Measurements from ENCODE around the gene AKR7A2. TPM values are rescaled to one million over a fixed set of nuclear protein-coding genes. Genes with fewer than 3 reads are reported as not detected.
"Not testable (repeated sequence)": the region's sequence is repeated elsewhere in the genome, so short reads cannot be mapped to it uniquely, and the experiment has no call there.

AKR7A2 gene
- total RNA-seq, 4 donors from 2014 or later, result 45.2 to 68.2 (median 59.6) TPM

DNA sequence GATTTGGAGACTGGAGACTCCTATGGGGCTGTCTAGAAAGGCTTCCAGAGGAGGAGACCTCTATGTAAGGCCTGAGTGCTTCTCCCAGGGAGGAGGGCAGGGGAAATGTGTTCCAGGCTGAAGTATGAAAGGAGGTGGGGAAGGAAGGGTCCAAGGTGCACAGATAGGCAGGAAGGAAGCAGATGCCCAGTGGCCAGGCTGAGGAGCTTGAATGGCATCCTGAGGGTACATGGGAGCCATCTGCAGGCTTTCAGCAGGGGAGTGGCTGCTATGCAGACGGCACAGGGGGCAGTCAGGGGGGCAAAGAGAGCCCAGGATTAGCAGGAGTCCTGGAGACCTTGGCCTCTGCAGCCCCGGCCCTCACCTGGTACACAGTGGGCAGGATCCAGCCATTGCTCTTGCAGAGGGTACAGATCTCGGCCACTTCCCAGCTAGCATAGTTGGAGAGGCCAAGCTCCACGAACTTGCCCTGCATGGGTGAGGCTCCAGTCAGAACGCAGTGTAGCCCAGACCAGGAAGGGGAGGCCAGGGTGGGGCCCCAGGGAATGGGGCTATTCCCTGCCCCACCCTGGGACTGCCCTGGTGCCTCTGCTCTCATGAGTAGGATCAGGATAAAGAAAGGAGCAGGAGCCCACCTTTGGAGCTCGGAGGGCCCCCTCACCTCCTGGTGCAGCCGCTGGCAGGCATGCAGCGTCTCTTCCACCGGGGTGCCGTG lies 4.0 kb downstream of the AKR7A2 start:
- H3K27ac ChIP-seq (replicated peaks in 1 of 4), result no peak overlapping the region
- H3K4me3 ChIP-seq, result no peak overlapping the region
- no peaks in the 10 kb centered on the region for H3K27me3 ChIP-seq
- intact Hi-C loops (cut with DNase I), result loop anchor here (10.0 kb wide), 1 partner anchor 53 kb away; the partner anchor contains the start of genes EMC1 and MRTO4
- peaks cover 11 to 31% (median 23%) of the 10 kb centered on the region in 4 donors for H3K4me1 ChIP-seq
- H3K9me3 ChIP-seq, result no peaks in the 10 kb centered on the region
- no peak for DNase-seq (ENCODE audit: extremely low spot score)
- no peak for TF ChIP-seq EP300 (IDR thresholded peaks at IDR 0.05)
- no peak for TF ChIP-seq POLR2AphosphoS5 (IDR thresholded peaks at IDR 0.05)
- TF ChIP-seq, protein P1, sequence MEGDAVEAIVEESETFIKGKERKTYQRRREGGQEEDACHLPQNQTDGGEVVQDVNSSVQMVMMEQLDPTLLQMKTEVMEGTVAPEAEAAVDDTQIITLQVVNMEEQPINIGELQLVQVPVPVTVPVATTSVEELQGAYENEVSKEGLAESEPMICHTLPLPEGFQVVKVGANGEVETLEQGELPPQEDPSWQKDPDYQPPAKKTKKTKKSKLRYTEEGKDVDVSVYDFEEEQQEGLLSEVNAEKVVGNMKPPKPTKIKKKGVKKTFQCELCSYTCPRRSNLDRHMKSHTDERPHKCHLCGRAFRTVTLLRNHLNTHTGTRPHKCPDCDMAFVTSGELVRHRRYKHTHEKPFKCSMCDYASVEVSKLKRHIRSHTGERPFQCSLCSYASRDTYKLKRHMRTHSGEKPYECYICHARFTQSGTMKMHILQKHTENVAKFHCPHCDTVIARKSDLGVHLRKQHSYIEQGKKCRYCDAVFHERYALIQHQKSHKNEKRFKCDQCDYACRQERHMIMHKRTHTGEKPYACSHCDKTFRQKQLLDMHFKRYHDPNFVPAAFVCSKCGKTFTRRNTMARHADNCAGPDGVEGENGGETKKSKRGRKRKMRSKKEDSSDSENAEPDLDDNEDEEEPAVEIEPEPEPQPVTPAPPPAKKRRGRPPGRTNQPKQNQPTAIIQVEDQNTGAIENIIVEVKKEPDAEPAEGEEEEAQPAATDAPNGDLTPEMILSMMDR (IDR thresholded peaks at IDR 0.05), result no peak
- TF ChIP-seq POLR2A (IDR thresholded peaks at IDR 0.05; ENCODE audit: low read depth), result no peak
- H3K36me3 ChIP-seq, result peaks cover 21 to 58% (median 56%) of the 10 kb centered on the region in 4 donors
- WGBS, result 82% methylated on average over 3 of the region's 10 CpGs

DNA sequence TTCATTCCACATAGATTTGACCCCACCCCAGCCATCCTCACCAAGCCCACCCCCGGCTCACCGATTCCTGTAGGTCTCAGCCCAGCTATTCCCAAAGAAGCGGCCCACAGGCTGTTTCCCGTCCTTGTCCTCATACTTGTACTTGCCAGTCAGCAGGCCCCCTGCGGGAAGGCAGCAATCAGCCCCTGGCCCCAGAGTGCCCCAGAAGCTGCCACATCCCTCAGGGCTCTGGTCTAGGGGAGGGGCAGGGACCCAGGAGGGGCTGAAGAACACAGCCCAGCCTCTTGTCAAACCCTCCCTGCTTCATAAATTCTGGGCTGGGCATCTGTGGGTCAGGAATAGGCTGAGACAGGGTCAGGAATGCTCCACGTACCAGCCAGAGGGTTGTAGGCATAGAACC lies 5.0 kb downstream of the AKR7A2 start:
- no peak for DNase-seq (ENCODE audit: extremely low spot score)
- 70% methylated on average over 2 of the region's 6 CpGs for WGBS
- H3K36me3 ChIP-seq, result peaks cover 22 to 65% (median 61%) of the 10 kb centered on the region in 4 donors

DNA sequence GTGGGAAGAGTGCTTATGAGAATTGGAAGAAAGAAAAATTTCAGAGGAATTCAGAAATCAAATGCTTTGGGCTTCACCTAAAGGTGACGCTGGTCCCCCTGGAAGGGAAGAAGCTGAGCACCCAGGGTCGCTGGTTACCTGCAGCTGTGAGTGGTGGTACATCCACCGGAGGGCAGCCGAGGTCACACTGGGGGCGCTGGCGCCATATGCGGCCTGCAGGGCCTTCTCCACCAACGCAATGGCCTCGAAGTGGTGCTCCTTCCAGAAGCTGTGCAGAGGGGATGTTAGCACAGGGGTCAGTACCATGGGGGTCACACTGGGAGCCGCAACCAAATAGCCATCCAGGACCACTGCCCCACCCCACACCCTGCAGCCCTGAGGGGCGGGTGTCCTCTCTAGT lies 6.1 kb downstream of the AKR7A2 start:
- peaks cover 3 to 15% (median 11%) of the 10 kb centered on the region in 4 donors for H3K4me1 ChIP-seq

More for the DNA sequence above, 5.0 kb downstream of the AKR7A2 start:
- intact Hi-C loops (cut with DNase I), result loop anchor here (10.0 kb wide), 1 partner anchor 52 kb away; the partner anchor contains the start of genes EMC1 and MRTO4
- TF ChIP-seq POLR2AphosphoS5 (IDR thresholded peaks at IDR 0.05) (no peak), POLR2A (IDR thresholded peaks at IDR 0.05; ENCODE audit: low read depth) (no peak), EP300 (IDR thresholded peaks at IDR 0.05) (no peak)
- TF ChIP-seq, protein P1 (IDR thresholded peaks at IDR 0.05), result no peak
- no peak overlapping the region for H3K27ac ChIP-seq (replicated peaks in 1 of 4)
- H3K4me1 ChIP-seq, result peaks cover 9 to 25% (median 19%) of the 10 kb centered on the region in 4 donors
- no peaks in the 10 kb centered on the region for H3K9me3 ChIP-seq
- H3K4me3 ChIP-seq, result no peak overlapping the region
- H3K27me3 ChIP-seq, result no peaks in the 10 kb centered on the region

DNA sequence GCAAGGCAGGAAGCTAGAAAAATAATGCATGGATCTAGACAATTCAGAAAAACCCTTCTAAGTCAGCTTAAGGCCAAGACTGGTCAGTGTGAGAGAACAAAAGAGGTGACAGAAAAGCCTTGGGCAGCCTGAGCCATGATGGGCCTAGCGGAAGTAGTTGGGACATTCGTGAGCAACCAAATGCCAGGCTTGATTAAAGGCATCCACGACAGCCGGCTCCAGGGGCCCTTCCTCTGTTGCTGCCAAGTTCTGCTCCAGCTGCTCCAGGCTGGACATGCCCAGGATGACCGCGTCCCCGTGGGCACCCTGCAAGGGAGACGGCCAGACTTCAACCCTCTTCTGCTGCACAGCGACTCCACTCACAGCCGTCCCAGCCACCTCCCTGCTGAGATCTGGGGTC lies 7.9 kb downstream of the AKR7A2 start:
- DNase-seq (ENCODE audit: extremely low spot score); H3K4me3 ChIP-seq; H3K27me3 ChIP-seq; H3K9me3 ChIP-seq; H3K4me1 ChIP-seq; H3K27ac ChIP-seq (replicated peaks in 1 of 4): not testable (repeated sequence)
- peaks cover 22 to 80% (median 61%) of the 10 kb centered on the region in 4 donors for H3K36me3 ChIP-seq
- intact Hi-C loops (cut with DNase I), result loop anchor here (10.0 kb wide), 1 partner anchor 49 kb away; the partner anchor contains the start of genes EMC1 and MRTO4
- WGBS, result 90% methylated on average over 10 of the region's 10 CpGs

More for the DNA sequence above, 6.1 kb downstream of the AKR7A2 start:
- no peaks in the 10 kb centered on the region for H3K9me3 ChIP-seq
- TF ChIP-seq, protein P1 (IDR thresholded peaks at IDR 0.05), result no peak
- no peak for TF ChIP-seq POLR2A (IDR thresholded peaks at IDR 0.05; ENCODE audit: low read depth)
- no peak for TF ChIP-seq EP300 (IDR thresholded peaks at IDR 0.05)
- intact Hi-C loops (cut with DNase I), result loop anchor here (10.0 kb wide), 1 partner anchor 51 kb away; the partner anchor contains the start of genes EMC1 and MRTO4
- H3K36me3 ChIP-seq, result peaks cover 22 to 75% (median 61%) of the 10 kb centered on the region in 4 donors
- no peak overlapping the region for H3K4me3 ChIP-seq
- H3K27me3 ChIP-seq, result no peaks in the 10 kb centered on the region
- no peak for DNase-seq (ENCODE audit: extremely low spot score)
- whole genome bisulfite sequencing, result 96% methylated on average over 10 of the region's 11 CpGs
- H3K27ac ChIP-seq (replicated peaks in 1 of 4), result no peak overlapping the region

DNA sequence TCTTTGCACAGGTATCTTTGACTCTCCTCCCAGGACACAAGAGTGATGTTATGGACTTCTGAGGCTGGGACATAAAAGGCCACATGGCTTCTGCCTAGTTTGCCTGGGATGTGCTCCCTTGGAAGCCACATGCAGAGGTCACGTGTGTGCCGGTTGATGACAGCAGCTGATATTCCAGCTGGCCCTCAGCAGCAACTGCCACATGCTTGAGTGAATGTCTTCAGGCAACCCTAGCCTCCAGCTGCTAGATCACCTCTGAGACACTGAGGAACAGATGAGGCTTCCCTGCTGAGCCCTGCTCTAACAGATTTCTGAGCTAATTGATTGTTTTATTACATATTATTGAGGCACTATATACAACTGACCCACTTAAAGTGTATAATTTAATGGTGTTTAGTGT lies 11.7 kb downstream of the AKR7A2 start:
- DNase-seq (ENCODE audit: extremely low spot score), result no peak
- TF ChIP-seq EP300 (IDR thresholded peaks at IDR 0.05) (no peak), POLR2AphosphoS5 (IDR thresholded peaks at IDR 0.05) (no peak), POLR2A (IDR thresholded peaks at IDR 0.05; ENCODE audit: low read depth) (no peak)
- TF ChIP-seq, protein P1 (IDR thresholded peaks at IDR 0.05), result no peak
- Histone ChIP-seq H3K36me3 (peaks cover 17 to 47% (median 26%) of the 10 kb centered on the region in 4 donors), H3K4me3 (no peak overlapping the region), H3K4me1 (no peaks in the 10 kb centered on the region), H3K27ac (replicated peaks in 1 of 4) (no peak overlapping the region), H3K27me3 (no peaks in the 10 kb centered on the region), H3K9me3 (peaks cover 0 to 1% (median under 1%) of the 10 kb centered on the region in 4 donors)
- intact Hi-C loops (cut with DNase I), result loop anchor here (10.0 kb wide), 1 partner anchor 45 kb away; the partner anchor contains the start of genes EMC1 and MRTO4
- 100% methylated on average over 2 of the region's 2 CpGs for WGBS
